Smooth muscle cell (in vitro differentiated cells): ENCODE results near the gene FAM114A2. TPM values are rescaled to one million over a fixed set of nuclear protein-coding genes. Genes with fewer than 3 reads are reported as not detected.

Experiments used
- DNase-seq: peaks from one replicate; lab custom pipeline; 2025; ENCODE audit not compliant: unreplicated experiment; lab: John Stamatoyannopoulos, UW
- H2AFZ ChIP-seq: fragments of 200-600 bp; sonication (generic); 2 replicates; pipeline ENCODE4 v1.6.0; 2016; ENCODE audit warnings: antibody characterized with exemption, low read depth, mild to moderate bottlenecking
- H3F3A ChIP-seq: fragments of 200-600 bp; sonication (generic); 2 replicates; pipeline ENCODE4 v1.6.0; 2017; ENCODE audit warnings: antibody characterized with exemption, low read depth
- H3K27ac ChIP-seq: fragments of 200-600 bp; sonication (generic); 2 replicates; pipeline ENCODE4 v1.5.1; 2016; ENCODE audit warnings: low read depth, mild to moderate bottlenecking
- H3K27me3 ChIP-seq: fragments of 200-600 bp; sonication (generic); 2 replicates; pipeline ENCODE4 v1.6.1; 2016; ENCODE audit warnings: low read depth, mild to moderate bottlenecking
- H3K36me3 ChIP-seq: fragments of 200-600 bp; sonication (generic); 2 replicates; pipeline ENCODE4 v1.5.1; 2016; ENCODE audit warnings: low read depth
- H3K4me1 ChIP-seq: fragments of 200-600 bp; sonication (generic); 2 replicates; pipeline ENCODE4 v1.5.1; 2016; ENCODE audit warnings: low read depth
- H3K4me2 ChIP-seq: fragments of 200-600 bp; sonication (generic); 2 replicates; pipeline ENCODE4 v1.6.0; 2016; ENCODE audit warnings: mild to moderate bottlenecking
- H3K4me3 ChIP-seq: fragments of 200-600 bp; sonication (generic); 2 replicates; pipeline ENCODE4 v1.5.1; 2016; ENCODE audit warnings: mild to moderate bottlenecking
- H3K79me2 ChIP-seq: fragments of 200-600 bp; sonication (generic); 2 replicates; pipeline ENCODE4 v1.6.0; 2016; ENCODE audit warnings: low read depth, mild to moderate bottlenecking
- H3K9ac ChIP-seq: fragments of 200-600 bp; sonication (generic); 2 replicates; pipeline ENCODE4 v1.6.0; 2016; ENCODE audit warnings: low read depth
- H3K9me3 ChIP-seq: fragments of 200-600 bp; sonication (generic); replicated peaks from 2 replicates; pipeline ENCODE4 v1.5.1; 2016; ENCODE audit warnings: low read depth
- H4K20me1 ChIP-seq: fragments of 200-600 bp; sonication (generic); 2 replicates; pipeline ENCODE4 v1.6.0; 2016; ENCODE audit warnings: low read depth
- WGBS: methylation state at CpG from one replicate; pipeline ENCODE4 v1.1.7; 2016; ENCODE audit warnings: low lambda C conversion rate; 5-methylcytosine and 5-hydroxymethylcytosine counted together
- polyA plus RNA-seq: library from polyadenylated mRNA; unstranded; fragments of >200 nt; fragmentation: Nextera tagmentation; extraction: Ambion mirVana; gene quantifications from 2 replicates; pipeline ENCODE4 v1.2.1, GENCODE V29; 2016
- total RNA-seq: library from RNA; depleted of rRNA; stranded (reverse); fragments of >200 nt; gene quantifications from 2 replicates; pipeline ENCODE4 v1.2.3, GENCODE V29; 2014
- TF ChIP-seq, protein P1 (sequence below): fragments of 200-600 bp; sonication (generic); IDR thresholded peaks from 2 replicates; pipeline ENCODE4 v1.5.1; 2017; ENCODE audit warnings: borderline replicate concordance, mild to moderate bottlenecking, antibody characterized with exemption; ENCODE audit not compliant: insufficient read depth, poor library complexity, severe bottlenecking

The FAM114A2 gene
- total and polyA plus RNA-seq, 2 experiments from 2014 or later = 15.6 to 23.8 TPM

GRCh38 chr5:154084062-154084639, 45.4 kb upstream of the FAM114A2 start:
- TF ChIP-seq, protein P1, sequence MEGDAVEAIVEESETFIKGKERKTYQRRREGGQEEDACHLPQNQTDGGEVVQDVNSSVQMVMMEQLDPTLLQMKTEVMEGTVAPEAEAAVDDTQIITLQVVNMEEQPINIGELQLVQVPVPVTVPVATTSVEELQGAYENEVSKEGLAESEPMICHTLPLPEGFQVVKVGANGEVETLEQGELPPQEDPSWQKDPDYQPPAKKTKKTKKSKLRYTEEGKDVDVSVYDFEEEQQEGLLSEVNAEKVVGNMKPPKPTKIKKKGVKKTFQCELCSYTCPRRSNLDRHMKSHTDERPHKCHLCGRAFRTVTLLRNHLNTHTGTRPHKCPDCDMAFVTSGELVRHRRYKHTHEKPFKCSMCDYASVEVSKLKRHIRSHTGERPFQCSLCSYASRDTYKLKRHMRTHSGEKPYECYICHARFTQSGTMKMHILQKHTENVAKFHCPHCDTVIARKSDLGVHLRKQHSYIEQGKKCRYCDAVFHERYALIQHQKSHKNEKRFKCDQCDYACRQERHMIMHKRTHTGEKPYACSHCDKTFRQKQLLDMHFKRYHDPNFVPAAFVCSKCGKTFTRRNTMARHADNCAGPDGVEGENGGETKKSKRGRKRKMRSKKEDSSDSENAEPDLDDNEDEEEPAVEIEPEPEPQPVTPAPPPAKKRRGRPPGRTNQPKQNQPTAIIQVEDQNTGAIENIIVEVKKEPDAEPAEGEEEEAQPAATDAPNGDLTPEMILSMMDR = no peak
- no peaks in the 10 kb centered on the region for H3K27me3 ChIP-seq
- 87% methylated on average over 5 of the region's 5 CpGs for WGBS
- no peak overlapping the region for H3K27ac ChIP-seq
- no peak overlapping the region for H3K4me2 ChIP-seq
- peaks cover 19% of the 10 kb centered on the region for H3K4me1 ChIP-seq
- H3K9ac ChIP-seq = no peak overlapping the region
- H3K9me3 ChIP-seq = no peaks in the 10 kb centered on the region
- no peak overlapping the region for H2AFZ ChIP-seq
- H3K36me3 ChIP-seq = no peaks in the 10 kb centered on the region
- no peak for DNase-seq
- no peaks in the 10 kb centered on the region for H3K79me2 ChIP-seq
- no peaks in the 10 kb centered on the region for H3F3A ChIP-seq
- no peak overlapping the region for H3K4me3 ChIP-seq
- H4K20me1 ChIP-seq = no peaks in the 10 kb centered on the region

DNA sequence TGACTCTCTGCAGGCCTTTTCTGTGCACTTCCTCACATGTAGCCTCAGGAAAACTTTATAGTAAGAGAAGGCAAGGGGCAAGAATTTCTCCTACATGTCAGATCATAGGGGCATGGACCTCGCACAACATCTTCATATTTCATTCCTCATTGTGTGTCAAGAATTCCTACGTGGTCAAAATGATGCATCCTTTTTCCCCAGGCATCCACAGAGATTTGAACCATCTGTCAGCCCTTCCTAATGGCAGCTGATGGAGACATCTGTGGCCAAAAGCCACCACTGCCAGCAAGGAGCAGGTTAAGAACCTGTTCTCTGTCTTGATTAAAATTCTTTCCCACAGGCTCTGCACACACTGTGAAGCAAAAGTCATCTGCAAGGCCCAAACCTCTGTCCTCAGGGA, 42.5 kb upstream of the FAM114A2 start:
- Histone ChIP-seq H3K27ac (no peak overlapping the region), H3K27me3 (no peaks in the 10 kb centered on the region), H4K20me1 (no peaks in the 10 kb centered on the region), H3K4me3 (no peak overlapping the region), H3K9ac (no peak overlapping the region), H3K79me2 (no peaks in the 10 kb centered on the region), H3K36me3 (no peaks in the 10 kb centered on the region), H3F3A (no peaks in the 10 kb centered on the region), H2AFZ (no peak overlapping the region), H3K4me1 (peaks cover 19% of the 10 kb centered on the region), H3K4me2 (no peak overlapping the region), H3K9me3 (no peaks in the 10 kb centered on the region)
- 90% methylated on average over 2 of the region's 2 CpGs for WGBS
- no peak for DNase-seq
- TF ChIP-seq, protein P1 = no peak

DNA sequence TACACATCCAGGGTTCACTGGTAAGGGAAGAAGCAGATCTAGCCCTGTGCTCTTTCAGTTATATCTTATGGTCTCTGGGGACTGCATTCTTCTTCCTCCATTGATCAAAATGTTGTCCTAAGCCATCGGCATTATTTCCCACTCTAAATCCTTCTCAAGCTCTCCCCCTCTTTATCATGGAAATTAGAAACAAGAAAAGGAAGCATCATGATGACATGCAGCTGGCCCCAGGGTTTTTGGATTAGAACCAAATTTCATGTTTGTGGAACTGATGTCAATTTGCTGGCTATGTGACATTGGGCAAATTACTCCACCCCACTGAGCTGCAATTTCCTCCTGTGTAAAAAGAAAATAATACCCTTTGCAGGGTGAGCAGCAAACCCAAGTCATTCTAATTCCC, 39.6 kb upstream of the FAM114A2 start:
- Histone ChIP-seq H3K27ac (no peak overlapping the region), H3K9ac (no peak overlapping the region), H4K20me1 (no peaks in the 10 kb centered on the region), H3K27me3 (no peaks in the 10 kb centered on the region), H3K79me2 (no peaks in the 10 kb centered on the region), H3K36me3 (no peaks in the 10 kb centered on the region), H3K4me2 (no peak overlapping the region), H3K4me1 (peaks cover 7% of the 10 kb centered on the region), H3K9me3 (no peaks in the 10 kb centered on the region), H3F3A (no peaks in the 10 kb centered on the region), H2AFZ (no peak overlapping the region), H3K4me3 (no peak overlapping the region)
- WGBS = 45% methylated on average over 1 of the region's 1 CpG
- TF ChIP-seq, protein P1 = no peak
- no peak for DNase-seq

DNA sequence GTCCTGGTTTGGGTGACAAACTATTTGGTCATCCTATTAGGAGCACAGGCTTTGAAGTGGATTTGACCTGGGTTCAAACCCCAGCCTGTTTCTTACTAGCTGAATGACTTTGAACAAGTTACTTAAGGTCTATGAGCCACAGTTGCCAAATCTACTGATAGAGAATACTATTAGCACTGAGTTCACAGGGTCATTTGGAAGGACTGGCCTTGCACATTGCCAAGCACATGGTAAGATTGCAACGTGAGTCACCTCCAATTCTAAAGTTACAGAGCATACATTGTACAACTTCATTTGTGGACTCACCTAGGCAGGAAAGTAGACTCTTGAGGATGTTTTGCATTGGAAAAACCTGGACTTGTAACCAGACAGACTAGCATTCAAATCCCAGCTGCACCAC, 39.0 kb upstream of the FAM114A2 start:
- Histone ChIP-seq H3K9me3 (no peaks in the 10 kb centered on the region), H3K9ac (no peak overlapping the region), H2AFZ (no peak overlapping the region), H3K4me1 (peaks cover 12% of the 10 kb centered on the region), H3K4me3 (no peak overlapping the region), H4K20me1 (no peaks in the 10 kb centered on the region), H3K4me2 (no peak overlapping the region), H3K27ac (no peak overlapping the region), H3K27me3 (no peaks in the 10 kb centered on the region), H3K79me2 (no peaks in the 10 kb centered on the region), H3F3A (no peaks in the 10 kb centered on the region), H3K36me3 (no peaks in the 10 kb centered on the region)
- 68% methylated on average over 1 of the region's 1 CpG for WGBS
- TF ChIP-seq, protein P1 = no peak
- DNase-seq = no peak
